Stimulated activated CD8-positive, alpha-beta memory T cell treated with anti-CD3 and anti-CD28 coated beads, Interleukin-15, amount 100 ng/mL, for 1 hour (primary cell): ENCODE data around the gene ABRAXAS1.

Experiments
- DNase-seq: peaks from one replicate; pipeline ENCODE4 v3.0.0-alpha.2; 2020; ENCODE audit warnings: low read depth

Gene ABRAXAS1

GRCh38 chr4:83454686-83455085 is 30.2 kb downstream of the ABRAXAS1 start:
- DNase-seq, result no peak

DNA sequence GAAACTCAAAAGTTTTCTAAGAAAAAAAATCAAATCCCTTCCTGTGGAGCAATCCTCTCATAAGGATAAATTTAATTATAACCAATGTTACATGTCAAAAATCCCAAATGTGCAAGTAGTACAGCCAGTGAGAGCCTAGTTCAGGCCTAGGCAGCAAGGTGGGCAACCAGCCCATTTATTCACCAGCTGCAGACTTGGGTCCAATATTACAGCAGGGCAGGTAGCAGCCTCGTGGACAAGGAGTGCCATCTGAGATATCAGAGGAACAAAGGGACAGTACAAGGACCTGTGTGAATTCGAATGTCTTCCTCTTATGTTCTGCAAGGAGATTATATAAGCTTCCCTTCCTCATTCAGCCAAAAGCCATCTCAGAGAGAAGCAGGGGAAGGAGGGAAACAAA is 35.9 kb downstream of the ABRAXAS1 start:
- no peak for DNase-seq

DNA sequence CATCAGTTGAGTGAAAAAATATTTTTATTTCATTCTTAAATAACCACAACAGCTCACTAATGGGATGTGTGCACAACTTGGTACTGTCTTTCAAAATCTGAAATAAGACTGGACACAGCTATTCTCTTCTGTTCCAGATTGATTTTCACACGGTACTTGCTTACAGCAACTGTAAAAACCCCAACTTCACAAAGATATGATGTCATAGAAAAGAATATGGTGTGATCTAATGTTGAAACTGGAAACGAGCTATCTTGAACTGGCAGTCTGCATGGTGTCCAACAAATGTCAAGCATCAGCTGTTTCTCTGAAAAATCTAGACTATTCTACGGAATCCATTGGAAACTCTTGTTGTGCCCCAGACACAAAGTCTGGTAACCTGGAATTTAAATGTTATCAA is 44.0 kb downstream of the ABRAXAS1 start:
- no peak for DNase-seq

GRCh38 chr4:83440148-83440814 is 44.6 kb downstream of the ABRAXAS1 start:
- no peak for DNase-seq

DNA sequence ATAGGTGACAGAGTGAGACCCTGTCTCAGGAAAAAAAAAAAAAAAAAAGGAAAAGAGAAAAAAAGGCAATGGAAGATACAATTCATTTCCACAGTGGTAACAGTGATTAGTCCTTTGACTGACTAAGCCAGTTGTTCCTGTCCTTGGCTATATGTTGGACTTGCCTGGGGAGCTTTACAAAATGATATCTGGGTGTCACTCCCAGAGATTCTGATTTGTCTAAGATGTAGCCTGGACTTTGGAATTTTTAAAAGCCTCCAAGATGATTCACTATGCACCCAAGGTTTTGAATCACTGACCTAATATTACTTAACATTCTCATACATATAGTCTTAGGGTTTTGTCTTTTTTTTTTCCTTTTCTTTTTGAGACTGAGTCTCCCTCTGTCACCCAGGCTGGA is 46.2 kb downstream of the ABRAXAS1 start:
- DNase-seq, result no peak

- no peak for DNase-seq
Observed at GRCh38 chr4:83436680-83437079, 48.2 kb downstream of the ABRAXAS1 start.

GRCh38 chr4:83431200-83431599 is 53.7 kb downstream of the ABRAXAS1 start:
- DNase-seq, result no peak

DNA sequence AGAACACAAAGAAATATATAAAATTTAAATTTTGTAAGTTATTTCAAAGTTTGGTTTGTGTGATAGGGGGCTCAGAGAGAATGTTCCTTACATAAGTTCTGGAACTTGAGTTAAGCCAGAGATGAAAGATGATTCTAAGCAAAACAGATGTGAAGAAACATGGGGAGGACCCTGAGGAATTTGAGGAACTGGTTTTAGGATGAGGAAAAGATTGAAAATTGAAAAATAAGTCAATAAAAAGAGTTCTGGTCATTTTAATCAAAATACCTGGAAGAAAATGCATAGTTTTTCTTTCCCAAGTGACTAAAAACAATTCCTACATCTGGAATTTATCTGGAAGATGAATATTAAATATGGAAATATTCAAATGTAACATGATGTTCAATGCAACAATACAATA is 66.7 kb downstream of the ABRAXAS1 start:
- DNase-seq, result no peak

DNA sequence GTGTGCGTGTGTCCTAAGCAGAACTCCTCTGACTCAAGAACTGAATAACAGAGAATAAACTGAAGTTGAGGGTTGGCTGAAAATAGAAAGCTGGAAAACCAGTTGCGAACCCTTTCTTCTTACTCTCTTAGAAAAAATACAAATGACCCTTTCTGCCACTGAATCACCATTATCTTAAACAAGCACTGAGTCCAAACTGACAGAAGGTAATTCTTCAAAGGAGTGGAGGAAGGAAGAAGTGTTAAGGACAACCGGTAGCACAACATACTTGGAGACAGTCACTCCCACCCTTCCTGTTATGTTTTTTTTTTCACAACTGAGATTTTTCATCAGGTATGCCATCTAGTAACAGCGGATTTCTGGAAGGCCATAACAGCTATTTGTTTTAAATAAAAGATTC is 67.3 kb downstream of the ABRAXAS1 start:
- no peak for DNase-seq

GRCh38 chr4:83413676-83414075 is 71.2 kb downstream of the ABRAXAS1 start:
- no peak for DNase-seq
